HepG2 (cell line): ENCODE results near the gene CASTOR1. TPM values are rescaled to one million over a fixed set of nuclear protein-coding genes. Genes with fewer than 3 reads are reported as not detected.

Experiments
- ATAC-seq: fragments of 200-7000 bp; cut with Tn5 transposase; 3 replicates; pipeline ENCODE4 v1.9.1; 2020; ENCODE audit warnings: mild to moderate bottlenecking, moderate library complexity
- BruUV-seq: library from RNA; stranded (reverse); fragments of 400-500 nt; replicated peaks from 2 replicates; lab custom pipeline; 2021; lab: Mats Ljungman, UMichigan
- CTCF ChIA-PET: fragments of 300-600 bp; formaldehyde crosslinking; extraction: SDS; loops from one replicate; lab custom pipeline; 2021; ENCODE audit warnings: low total read pairs, inconsistent platforms, low intra/inter-chr PET ratio; lab: Yijun Ruan, JAX
- POLR2A ChIA-PET: fragments of 350-600 bp; sonication (Branson Sonifier 250); formaldehyde crosslinking; loops from one replicate; lab custom pipeline; 2020; ENCODE audit warnings: antibody characterized with exemption, inconsistent platforms; lab: Yijun Ruan, JAX
- DNase-seq: peaks from one replicate; pipeline ENCODE4 v3.0.0-alpha.2; 2015; ENCODE audit warnings: low spot score
- FAIRE-seq: peaks from 3 replicates; lab custom pipeline; 2011; peaks lifted over from hg19 to GRCh38; lab: Jason Lieb, UNC
- H2AFZ ChIP-seq: one replicate; pipeline ENCODE4 v1.6.1; 2011; ENCODE audit warnings: low read length, inconsistent platforms
- H3K27ac ChIP-seq: fragments of 300-600 bp; 3 replicates; pipeline ENCODE4 v1.8.0; 2011; ENCODE audit warnings: mixed run types, mild to moderate bottlenecking, mixed read lengths, low read length, inconsistent platforms; ENCODE audit not compliant: insufficient read depth; ENCODE audit errors: extremely low read length
- H3K27me3 ChIP-seq, 2 experiments: fragments of 200-600 bp in 1 of 2; 2 replicates in 1 of 2; 3 replicates in 1 of 2; pipeline versions ENCODE4 v1.6.0 to v1.8.0; 2011; ENCODE audit warnings: low read length in 2 of 2, mild to moderate bottlenecking in 2 of 2, moderate library complexity in 2 of 2, inconsistent platforms in 1 of 2; ENCODE audit not compliant: insufficient read depth in 2 of 2, control insufficient read depth in 1 of 2
- H3K36me3 ChIP-seq, 2 experiments: fragments of 200-600 bp in 1 of 2; replicated peaks in 1 of 2; 2 replicates in 1 of 2; 3 replicates in 1 of 2; pipeline versions ENCODE4 v1.5.1 to v1.8.0; 2011; ENCODE audit warnings: low read length in 2 of 2, inconsistent platforms in 1 of 2; ENCODE audit not compliant: insufficient read depth in 2 of 2, control insufficient read depth in 1 of 2
- H3K4me1 ChIP-seq: 2 replicates; pipeline ENCODE4 v1.5.1; 2012; ENCODE audit warnings: low read length, inconsistent platforms; ENCODE audit not compliant: insufficient read depth
- H3K4me2 ChIP-seq: 2 replicates; pipeline ENCODE4 v1.6.0; 2011; ENCODE audit warnings: low read depth, low read length, inconsistent platforms
- H3K4me3 ChIP-seq, 3 experiments: fragments of 200-600 bp in 1 of 3; sonication (generic), shearing (Covaris generic) in 1 of 3; replicated peaks in 1 of 3; 2 replicates each; pipeline ENCODE4 v1.5.1; 2011 to 2016; ENCODE audit warnings: low read length in 3 of 3, inconsistent platforms in 2 of 3, low read depth in 2 of 3, mild to moderate bottlenecking in 2 of 3, control low read depth in 1 of 3, mixed read lengths in 1 of 3; ENCODE audit not compliant: insufficient read depth in 1 of 3
- H3K79me2 ChIP-seq: one replicate; pipeline ENCODE4 v1.6.1; 2011; ENCODE audit warnings: low read length, inconsistent platforms; ENCODE audit not compliant: insufficient read depth
- H3K9ac ChIP-seq: 2 replicates; pipeline ENCODE4 v1.6.0; 2011; ENCODE audit warnings: mild to moderate bottlenecking, low read depth, low read length, inconsistent platforms; ENCODE audit not compliant: insufficient read depth
- H3K9me3 ChIP-seq: 2 replicates; pipeline ENCODE4 v1.5.1; 2012; ENCODE audit warnings: mild to moderate bottlenecking, low read length
- H4K20me1 ChIP-seq: 2 replicates; pipeline ENCODE4 v1.6.0; 2011; ENCODE audit warnings: inconsistent platforms, mild to moderate bottlenecking, low read length, moderate library complexity; ENCODE audit not compliant: insufficient read depth
- RXRB ChIP-seq: IDR thresholded peaks from 2 replicates; pipeline ENCODE4 v1.6.1; 2016; ENCODE audit warnings: borderline replicate concordance, missing genetic modification reagents, missing compliant biosample characterization
- ZNF496 ChIP-seq: sonication (generic); formaldehyde crosslinking; IDR thresholded peaks from 2 replicates; pipeline ENCODE4 v1.8.1; 2023; ENCODE audit warnings: mild to moderate bottlenecking, moderate library complexity, missing genetic modification reagents; ENCODE audit not compliant: insufficient replicate concordance
- ZNF543 ChIP-seq: sonication (generic); formaldehyde crosslinking; IDR thresholded peaks from 2 replicates; pipeline ENCODE4 v1.4.0; 2020; ENCODE audit warnings: mild to moderate bottlenecking, missing genetic modification reagents
- ZNF776 ChIP-seq: sonication (generic); formaldehyde crosslinking; IDR thresholded peaks from 2 replicates; pipeline ENCODE4 v1.4.0; 2020; ENCODE audit warnings: mild to moderate bottlenecking, missing genetic modification reagents
- ZNF816 ChIP-seq: sonication (generic); formaldehyde crosslinking; IDR thresholded peaks from 2 replicates; pipeline ENCODE4 v1.8.0; 2022; ENCODE audit warnings: missing genetic modification reagents, mild to moderate bottlenecking, borderline replicate concordance
- WGBS: methylation state at CpG from one replicate; pipeline ENCODE4 v1.1.6; 2017; ENCODE audit warnings: low lambda C conversion rate; 5-methylcytosine and 5-hydroxymethylcytosine counted together
- in situ Hi-C: cut with HindIII; loops from 2 replicates; pipeline ENCODE4 v1.10.0; 2017; ENCODE audit warnings: low pct_unique_long_range_greater_than_20kb; ENCODE audit not compliant: extremely low pct_ligation_motif_present
- intact Hi-C: fragments of 100-400 bp; cut with micrococcal nuclease; formaldehyde crosslinking; loops from one replicate; pipeline ENCODE4 v1.10.0; 2022; ENCODE audit not compliant: unreplicated experiment
- polyA plus RNA-seq, 8 experiments: library from polyadenylated mRNA; depleted of rRNA in 3 of 8; stranded (reverse) in 7 of 8; unstranded in 1 of 8; fragments of >200 nt; fragmentation: Illumina TruSeq in 4 of 8; extraction: Trizol in 4 of 8; gene quantifications; 2 replicates each; pipeline versions ENCODE4 v1.2.1 to v1.2.3, GENCODE V29; 2011 to 2016; ENCODE audit warnings: low read depth in 4 of 8, missing spikeins in 1 of 8, mixed read lengths in 1 of 8; ENCODE audit not compliant: insufficient read depth in 1 of 8
- total RNA-seq, 5 experiments: library from RNA; depleted of rRNA; stranded (reverse); fragments of >200 nt; fragmentation: Illumina TruSeq; extraction: Trizol; gene quantifications; 2 replicates each; pipeline ENCODE4 v1.2.3, GENCODE V29; 2016; ENCODE audit warnings: low read depth in 1 of 5
- TF ChIP-seq, protein P1 (sequence below): sonication (generic); formaldehyde crosslinking; IDR thresholded peaks from 2 replicates; pipeline ENCODE4 v1.4.0; 2020; ENCODE audit warnings: missing genetic modification reagents
- TF ChIP-seq, protein P2 (sequence below): sonication (generic); formaldehyde crosslinking; IDR thresholded peaks from 2 replicates; pipeline ENCODE4 v1.8.1; 2023; ENCODE audit warnings: missing genetic modification reagents, mild to moderate bottlenecking, borderline replicate concordance
- TF ChIP-seq, protein P3 (sequence below): sonication (generic); formaldehyde crosslinking; IDR thresholded peaks from 2 replicates; pipeline ENCODE4 v1.5.0; 2020; ENCODE audit warnings: missing genetic modification reagents

Gene CASTOR1
- total and polyA plus RNA-seq, 2 of the 13 experiments (the other 11 are each of a cell fraction or from before 2014, with no cell fraction given): 2.6 to 4.4 TPM

DNA sequence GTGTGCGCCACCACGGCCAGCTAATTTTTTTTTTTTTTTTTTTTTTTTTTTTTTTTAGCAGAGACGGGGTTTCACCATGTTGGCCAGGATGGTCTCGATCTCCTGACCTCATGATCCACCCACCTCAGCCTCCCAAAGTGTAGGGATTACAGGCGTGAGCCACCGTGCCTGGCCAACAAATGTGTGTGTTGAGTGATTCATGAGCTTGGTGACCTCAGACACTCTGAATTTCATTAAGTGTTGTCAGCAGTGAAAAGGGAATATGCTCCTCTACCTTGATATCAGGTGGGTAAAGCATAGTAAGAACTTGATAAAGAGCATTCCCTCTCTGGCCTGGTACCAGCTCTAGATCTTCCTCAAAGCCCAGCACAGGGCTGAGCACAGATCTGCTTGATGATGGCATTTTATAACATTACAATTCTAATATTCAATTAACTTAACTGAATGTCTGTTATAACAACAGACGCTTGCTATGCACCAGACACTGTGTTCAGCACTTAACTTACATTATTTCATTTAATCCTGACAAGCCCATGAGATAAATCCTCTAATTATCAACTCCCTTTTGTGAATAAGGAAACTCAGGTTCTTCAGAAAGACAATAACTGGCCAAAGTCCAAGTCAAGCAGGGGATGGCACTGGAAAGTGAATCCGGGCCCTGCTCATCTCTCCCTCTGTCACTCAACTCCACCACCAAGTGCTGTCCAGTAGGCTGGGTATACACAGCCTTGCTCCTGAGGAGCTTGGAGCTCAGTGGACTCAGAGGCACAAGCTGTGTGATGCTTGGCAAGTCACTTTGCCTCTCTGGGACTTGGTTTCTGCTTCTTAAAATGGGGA, 24.4 kb upstream of the CASTOR1 start:
- 94% methylated on average over 7 of the region's 8 CpGs for WGBS
- ATAC-seq (no peak), DNase-seq (no peak), FAIRE-seq (no peak)
- H3K36me3 ChIP-seq: no peaks in the 10 kb centered on the region
- H3K9me3 ChIP-seq: no peaks in the 10 kb centered on the region
- H3K4me2 ChIP-seq: no peak overlapping the region
- BruUV-seq: no TSS peak
- in situ Hi-C loops (no loop called here), intact Hi-C loops (no loop called here)
- H3K27me3 ChIP-seq: no peaks in the 10 kb centered on the region
- no peak overlapping the region for H2AFZ ChIP-seq
- H3K27ac ChIP-seq: no peak overlapping the region
- H3K4me3 ChIP-seq: no peak overlapping the region
- no peak overlapping the region for H3K9ac ChIP-seq
- H3K4me1 ChIP-seq: peaks cover 35% of the 10 kb centered on the region
- TF ChIP-seq, protein P1, sequence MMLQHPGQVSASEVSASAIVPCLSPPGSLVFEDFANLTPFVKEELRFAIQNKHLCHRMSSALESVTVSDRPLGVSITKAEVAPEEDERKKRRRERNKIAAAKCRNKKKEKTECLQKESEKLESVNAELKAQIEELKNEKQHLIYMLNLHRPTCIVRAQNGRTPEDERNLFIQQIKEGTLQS (CRISPR knock-in tag): no peak
- no peak for TF ChIP-seq ZNF816 (CRISPR knock-in tag)
- TF ChIP-seq ZNF776 (CRISPR knock-in tag): no peak
- no peak for TF ChIP-seq ZNF543
- no peak for TF ChIP-seq RXRB (CRISPR knock-in tag)
- no peak for TF ChIP-seq ZNF496 (CRISPR knock-in tag)
- TF ChIP-seq, protein P2, sequence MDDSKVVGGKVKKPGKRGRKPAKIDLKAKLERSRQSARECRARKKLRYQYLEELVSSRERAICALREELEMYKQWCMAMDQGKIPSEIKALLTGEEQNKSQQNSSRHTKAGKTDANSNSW (CRISPR knock-in tag): no peak
- TF ChIP-seq, protein P3, sequence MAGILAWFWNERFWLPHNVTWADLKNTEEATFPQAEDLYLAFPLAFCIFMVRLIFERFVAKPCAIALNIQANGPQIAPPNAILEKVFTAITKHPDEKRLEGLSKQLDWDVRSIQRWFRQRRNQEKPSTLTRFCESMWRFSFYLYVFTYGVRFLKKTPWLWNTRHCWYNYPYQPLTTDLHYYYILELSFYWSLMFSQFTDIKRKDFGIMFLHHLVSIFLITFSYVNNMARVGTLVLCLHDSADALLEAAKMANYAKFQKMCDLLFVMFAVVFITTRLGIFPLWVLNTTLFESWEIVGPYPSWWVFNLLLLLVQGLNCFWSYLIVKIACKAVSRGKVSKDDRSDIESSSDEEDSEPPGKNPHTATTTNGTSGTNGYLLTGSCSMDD: no peak
- POLR2A ChIA-PET: interaction anchor here (0.7 kb wide), 1 partner anchor 66 kb away, joined by 3 read pairs; no protein-coding TSS in a partner anchor
- no peaks in the 10 kb centered on the region for H4K20me1 ChIP-seq
- CTCF ChIA-PET: no interaction called here
- no peaks in the 10 kb centered on the region for H3K79me2 ChIP-seq
